ENCODE data around the gene LACC1. TPM values are rescaled to one million over a fixed set of nuclear protein-coding genes. Genes with fewer than 3 reads are reported as not detected.

Gene LACC1
- total RNA-seq, 1 donor from 2014 or later, result 4.8 TPM

- no peaks in the 10 kb centered on the region for H3K9me3 Mint-ChIP-seq (ENCODE audit: unreplicated experiment)
- no peak for TF ChIP-seq CTCF (IDR thresholded peaks at IDR 0.05; ENCODE audit: unreplicated experiment)
Measured at GRCh38 chr13:43911871-43912270, 32.2 kb downstream of the LACC1 start.

GRCh38 chr13:43915451-43915850 is 35.7 kb downstream of the LACC1 start:
- Mint-ChIP-seq H3K4me3 (ENCODE audit: unreplicated experiment) (no peak overlapping the region), H3K27me3 (ENCODE audit: unreplicated experiment) (no peaks in the 10 kb centered on the region), H3K4me1 (ENCODE audit: unreplicated experiment) (peaks cover 6% of the 10 kb centered on the region), H3K36me3 (ENCODE audit: low read depth, unreplicated experiment) (no peaks in the 10 kb centered on the region), H3K27ac (ENCODE audit: unreplicated experiment) (no peak overlapping the region), H3K9me3 (ENCODE audit: unreplicated experiment) (no peaks in the 10 kb centered on the region)
- no peak for TF ChIP-seq CTCF (IDR thresholded peaks at IDR 0.05; ENCODE audit: unreplicated experiment)
- no peak for DNase-seq (ENCODE audit: low spot score)

More at GRCh38 chr13:43911871-43912270, 32.2 kb downstream of the LACC1 start:
- H3K27ac Mint-ChIP-seq (ENCODE audit: unreplicated experiment), result no peak overlapping the region
- H3K4me1 Mint-ChIP-seq (ENCODE audit: unreplicated experiment), result peaks cover 6% of the 10 kb centered on the region
- H3K27me3 Mint-ChIP-seq (ENCODE audit: unreplicated experiment), result no peaks in the 10 kb centered on the region
- no peak for DNase-seq (ENCODE audit: low spot score)
- H3K4me3 Mint-ChIP-seq (ENCODE audit: unreplicated experiment), result no peak overlapping the region
- H3K36me3 Mint-ChIP-seq (ENCODE audit: low read depth, unreplicated experiment), result no peaks in the 10 kb centered on the region

- no peaks in the 10 kb centered on the region for H3K9me3 Mint-ChIP-seq (ENCODE audit: unreplicated experiment)
- no peak overlapping the region for H3K4me3 Mint-ChIP-seq (ENCODE audit: unreplicated experiment)
- no peaks in the 10 kb centered on the region for H3K27me3 Mint-ChIP-seq (ENCODE audit: unreplicated experiment)
- no peaks in the 10 kb centered on the region for H3K36me3 Mint-ChIP-seq (ENCODE audit: low read depth, unreplicated experiment)
- DNase-seq (ENCODE audit: low spot score), result no peak
- H3K4me1 Mint-ChIP-seq (ENCODE audit: unreplicated experiment), result peaks cover 6% of the 10 kb centered on the region
- no peak overlapping the region for H3K27ac Mint-ChIP-seq (ENCODE audit: unreplicated experiment)
- TF ChIP-seq CTCF (IDR thresholded peaks at IDR 0.05; ENCODE audit: unreplicated experiment), result no peak
Measured at GRCh38 chr13:43916828-43917227, 37.1 kb downstream of the LACC1 start.

GRCh38 chr13:43918636-43919035 is 38.9 kb downstream of the LACC1 start:
- Mint-ChIP-seq H3K27me3 (ENCODE audit: unreplicated experiment) (no peaks in the 10 kb centered on the region), H3K4me1 (ENCODE audit: unreplicated experiment) (no peaks in the 10 kb centered on the region), H3K36me3 (ENCODE audit: low read depth, unreplicated experiment) (no peaks in the 10 kb centered on the region), H3K9me3 (ENCODE audit: unreplicated experiment) (no peaks in the 10 kb centered on the region), H3K27ac (ENCODE audit: unreplicated experiment) (no peak overlapping the region), H3K4me3 (ENCODE audit: unreplicated experiment) (no peak overlapping the region)
- DNase-seq (ENCODE audit: low spot score), result no peak
- no peak for TF ChIP-seq CTCF (IDR thresholded peaks at IDR 0.05; ENCODE audit: unreplicated experiment)

GRCh38 chr13:43920965-43921674 is 41.4 kb downstream of the LACC1 start:
- Mint-ChIP-seq H3K9me3 (ENCODE audit: unreplicated experiment) (no peaks in the 10 kb centered on the region), H3K4me1 (ENCODE audit: unreplicated experiment) (no peaks in the 10 kb centered on the region), H3K36me3 (ENCODE audit: low read depth, unreplicated experiment) (no peaks in the 10 kb centered on the region), H3K27ac (ENCODE audit: unreplicated experiment) (no peak overlapping the region), H3K4me3 (ENCODE audit: unreplicated experiment) (no peak overlapping the region), H3K27me3 (ENCODE audit: unreplicated experiment) (no peaks in the 10 kb centered on the region)
- DNase-seq (ENCODE audit: low spot score), result no peak
- no peak for TF ChIP-seq CTCF (IDR thresholded peaks at IDR 0.05; ENCODE audit: unreplicated experiment)

Measured in endothelial cell (in vitro differentiated cells).